ENCODE results near the gene OVCA2. TPM values are rescaled to one million over a fixed set of nuclear protein-coding genes. Genes with fewer than 3 reads are reported as not detected.

Gene OVCA2
- total RNA-seq, 1 experiment from 2014 or later = 35.4 TPM

DNA sequence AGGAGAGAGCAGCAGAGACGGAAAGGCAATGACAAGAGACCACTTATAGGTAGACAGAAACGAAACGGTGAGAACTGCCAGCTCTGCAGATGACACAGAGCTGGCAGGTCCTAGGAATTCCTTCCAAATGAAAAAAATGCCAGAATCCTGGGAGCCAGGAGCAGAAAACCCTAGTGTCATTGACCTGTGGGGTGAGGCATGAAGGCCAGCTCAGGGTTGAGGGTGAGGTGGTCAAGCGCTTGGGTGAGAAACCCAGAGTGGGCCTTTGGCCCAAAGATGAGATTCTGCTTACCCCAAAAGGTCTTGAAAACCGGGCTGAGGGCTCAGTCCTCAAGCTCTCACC is 22.3 kb downstream of the OVCA2 start:
- no peaks in the 10 kb centered on the region for H3K27me3 ChIP-seq (ENCODE audit: insufficient read depth, low read depth)
- H2AFZ ChIP-seq = no peak overlapping the region
- intact Hi-C loops (cut with micrococcal nuclease; ENCODE audit: unreplicated experiment) = no loop called here
- no TSS peak for BruUV-seq (replicated peaks)
- ChIA-PET POLR2A (ENCODE audit: unreplicated experiment) (interaction anchor here (0.6 kb wide), 1 partner anchor 172 kb away, joined by 3 read pairs; no protein-coding TSS in a partner anchor), CTCF (no interaction called here)
- no peak overlapping the region for H3K4me2 ChIP-seq
- no peaks in the 10 kb centered on the region for H3K9me2 ChIP-seq (ENCODE audit: insufficient read depth)
- DNase-seq = no peak
- peaks cover 10% of the 10 kb centered on the region; the same call in 1 of the 2 replicates for H3F3A ChIP-seq (ENCODE audit: insufficient read depth, low read depth)
- H4K20me1 ChIP-seq (ENCODE audit: insufficient read depth) = no peaks in the 10 kb centered on the region; the same call in 1 of the 2 replicates
- no peaks in the 10 kb centered on the region for H3K9me3 ChIP-seq (ENCODE audit: insufficient read depth, low read depth)
- no peak overlapping the region for H3K4me3 ChIP-seq
- no peak for TF ChIP-seq EZH2 (IDR thresholded peaks at IDR 0.05; ENCODE audit: low read depth)
- TF ChIP-seq, protein P1, sequence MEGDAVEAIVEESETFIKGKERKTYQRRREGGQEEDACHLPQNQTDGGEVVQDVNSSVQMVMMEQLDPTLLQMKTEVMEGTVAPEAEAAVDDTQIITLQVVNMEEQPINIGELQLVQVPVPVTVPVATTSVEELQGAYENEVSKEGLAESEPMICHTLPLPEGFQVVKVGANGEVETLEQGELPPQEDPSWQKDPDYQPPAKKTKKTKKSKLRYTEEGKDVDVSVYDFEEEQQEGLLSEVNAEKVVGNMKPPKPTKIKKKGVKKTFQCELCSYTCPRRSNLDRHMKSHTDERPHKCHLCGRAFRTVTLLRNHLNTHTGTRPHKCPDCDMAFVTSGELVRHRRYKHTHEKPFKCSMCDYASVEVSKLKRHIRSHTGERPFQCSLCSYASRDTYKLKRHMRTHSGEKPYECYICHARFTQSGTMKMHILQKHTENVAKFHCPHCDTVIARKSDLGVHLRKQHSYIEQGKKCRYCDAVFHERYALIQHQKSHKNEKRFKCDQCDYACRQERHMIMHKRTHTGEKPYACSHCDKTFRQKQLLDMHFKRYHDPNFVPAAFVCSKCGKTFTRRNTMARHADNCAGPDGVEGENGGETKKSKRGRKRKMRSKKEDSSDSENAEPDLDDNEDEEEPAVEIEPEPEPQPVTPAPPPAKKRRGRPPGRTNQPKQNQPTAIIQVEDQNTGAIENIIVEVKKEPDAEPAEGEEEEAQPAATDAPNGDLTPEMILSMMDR (conservative IDR thresholded peaks at IDR 0.05) = no peak
- no peak overlapping the region for H3K27ac ChIP-seq
- H3K79me2 ChIP-seq (ENCODE audit: low read depth) = no peaks in the 10 kb centered on the region
- H3K36me3 ChIP-seq (ENCODE audit: low read depth) = no peaks in the 10 kb centered on the region
- H3K4me1 ChIP-seq (replicated peaks; ENCODE audit: insufficient read depth) = no peaks in the 10 kb centered on the region

DNA sequence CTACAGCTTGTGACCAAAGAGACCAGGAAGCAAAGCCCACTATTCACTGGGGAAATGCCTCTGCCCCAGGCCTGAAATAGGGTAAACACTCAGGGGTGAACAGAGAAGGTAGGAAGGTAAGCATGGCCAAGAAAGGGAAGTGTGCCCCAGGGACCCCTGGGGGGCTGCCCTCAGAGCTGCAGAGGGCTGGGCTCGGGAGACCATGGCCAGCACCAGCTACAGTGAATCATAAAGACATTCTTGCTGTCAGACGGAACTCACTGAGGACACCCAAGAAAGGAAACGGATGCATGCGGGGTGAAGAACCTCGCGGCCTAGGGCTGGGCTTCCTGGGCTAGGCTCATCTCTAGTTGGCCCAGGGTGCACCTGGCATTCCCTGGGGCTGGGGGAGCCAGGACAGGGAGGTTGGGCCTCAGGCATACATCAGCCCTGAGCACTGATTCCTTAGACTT is 22.7 kb downstream of the OVCA2 start:
- H3F3A ChIP-seq (ENCODE audit: insufficient read depth, low read depth) = peaks cover 8% of the 10 kb centered on the region; the same call in 1 of the 2 replicates
- no peaks in the 10 kb centered on the region for H3K36me3 ChIP-seq (ENCODE audit: low read depth)
- no peaks in the 10 kb centered on the region for H3K27me3 ChIP-seq (ENCODE audit: insufficient read depth, low read depth)
- BruUV-seq (replicated peaks) = no TSS peak
- no peaks in the 10 kb centered on the region for H3K9me2 ChIP-seq (ENCODE audit: insufficient read depth)
- no peak overlapping the region for H2AFZ ChIP-seq
- no peak for TF ChIP-seq EZH2 (IDR thresholded peaks at IDR 0.05; ENCODE audit: low read depth)
- TF ChIP-seq, protein P1 (conservative IDR thresholded peaks at IDR 0.05) = no peak
- H3K79me2 ChIP-seq (ENCODE audit: low read depth) = no peaks in the 10 kb centered on the region
- ChIA-PET CTCF (no interaction called here), POLR2A (ENCODE audit: unreplicated experiment) (no interaction called here)
- no peak for DNase-seq
- no peaks in the 10 kb centered on the region; the same call in 1 of the 2 replicates for H4K20me1 ChIP-seq (ENCODE audit: insufficient read depth)
- no peak overlapping the region for H3K27ac ChIP-seq
- H3K9me3 ChIP-seq (ENCODE audit: insufficient read depth, low read depth) = no peaks in the 10 kb centered on the region
- intact Hi-C loops (cut with micrococcal nuclease; ENCODE audit: unreplicated experiment) = no loop called here
- no peak overlapping the region for H3K4me3 ChIP-seq
- H3K4me1 ChIP-seq (replicated peaks; ENCODE audit: insufficient read depth) = no peaks in the 10 kb centered on the region
- no peak overlapping the region for H3K4me2 ChIP-seq

DNA sequence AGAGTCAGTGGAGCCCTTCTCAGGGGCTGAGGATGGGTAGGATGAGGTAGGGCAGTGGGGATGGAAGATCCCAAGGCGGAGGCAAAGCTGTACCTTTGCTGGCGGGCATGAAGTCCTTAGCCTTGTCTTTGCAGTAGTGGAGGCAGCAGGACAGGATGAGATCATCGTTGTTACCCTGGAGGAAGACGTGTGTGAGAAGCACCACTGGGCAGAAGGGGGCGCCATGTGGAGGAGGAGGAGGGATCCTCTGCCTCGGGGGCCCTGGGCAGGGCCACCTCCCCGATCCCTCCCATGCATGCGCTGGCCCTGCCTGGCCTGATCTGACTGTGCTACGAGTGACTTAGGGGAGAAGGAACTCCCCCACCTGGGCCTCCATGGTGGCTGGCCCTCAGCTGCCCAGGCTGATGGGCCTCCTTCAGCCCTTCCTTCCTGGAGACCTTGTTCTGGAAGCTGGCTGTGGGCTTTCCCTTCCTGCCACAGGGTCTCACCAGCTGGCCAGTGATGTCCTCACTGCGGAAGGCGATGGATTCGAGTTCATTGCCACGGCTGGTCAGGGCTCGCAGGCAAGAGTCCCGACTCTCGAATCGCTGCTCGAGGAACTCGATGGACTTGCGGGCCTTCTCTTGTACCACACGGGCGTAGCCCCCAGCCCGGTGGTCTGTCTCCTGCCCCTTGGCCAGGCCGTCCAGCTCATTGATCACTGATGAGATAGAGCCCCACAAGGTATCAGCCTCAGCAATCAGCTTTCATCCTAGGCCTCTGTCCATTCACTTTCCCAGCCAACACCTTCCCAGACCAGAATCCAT is 23.4 kb downstream of the OVCA2 start:
- H4K20me1 ChIP-seq (ENCODE audit: insufficient read depth) = no peaks in the 10 kb centered on the region; the same call in 1 of the 2 replicates
- H3K27ac ChIP-seq = no peak overlapping the region
- no peak overlapping the region for H3K4me2 ChIP-seq
- H3F3A ChIP-seq (ENCODE audit: insufficient read depth, low read depth) = peaks cover 7% of the 10 kb centered on the region; the same call in 1 of the 2 replicates
- no TSS peak for BruUV-seq (replicated peaks)
- TF ChIP-seq, protein P1 (conservative IDR thresholded peaks at IDR 0.05) = peak; percentile 49
- TF ChIP-seq EZH2 (IDR thresholded peaks at IDR 0.05; ENCODE audit: low read depth) = no peak
- H3K27me3 ChIP-seq (ENCODE audit: insufficient read depth, low read depth) = no peaks in the 10 kb centered on the region
- no peaks in the 10 kb centered on the region for H3K36me3 ChIP-seq (ENCODE audit: low read depth)
- POLR2A ChIA-PET (ENCODE audit: unreplicated experiment) = no interaction called here
- no peaks in the 10 kb centered on the region for H3K79me2 ChIP-seq (ENCODE audit: low read depth)
- DNase-seq = no peak
- H3K9me3 ChIP-seq (ENCODE audit: insufficient read depth, low read depth) = no peaks in the 10 kb centered on the region
- no peaks in the 10 kb centered on the region for H3K4me1 ChIP-seq (replicated peaks; ENCODE audit: insufficient read depth)
- H3K4me3 ChIP-seq = no peak overlapping the region
- CTCF ChIA-PET = interaction anchor here (0.6 kb wide), 2 partner anchors 47 to 180 kb away, joined by 3 to 9 read pairs; no protein-coding TSS in a partner anchor
- no peaks in the 10 kb centered on the region for H3K9me2 ChIP-seq (ENCODE audit: insufficient read depth)
- intact Hi-C loops (cut with micrococcal nuclease; ENCODE audit: unreplicated experiment) = no loop called here
- H2AFZ ChIP-seq = no peak overlapping the region

Measured in PC-9 (cell line).